Stimulated activated CD4-positive, alpha-beta T cell treated with anti-CD3 and anti-CD28 coated beads, Interleukin-12 subunit alpha, Interleukin-12 subunit beta, amount 100 ng/mL, for 48 hours (primary cell): ENCODE results near the gene PPP1R14B.
"Not testable (repeated sequence)": the region's sequence is repeated elsewhere in the genome, so short reads cannot be mapped to it uniquely, and the experiment has no call there.

ENCODE experiments used
- DNase-seq, 3 donors: peaks; one replicate each; pipeline ENCODE4 v3.0.0-alpha.2; 2020; ENCODE audit warnings: low read depth in 2 of 3, low spot score in 1 of 3

Gene PPP1R14B

GRCh38 chr11:64246621-64246870, 197 bp downstream of the PPP1R14B start:
- not testable (repeated sequence) for DNase-seq

GRCh38 chr11:64245797-64246620, 734 bp downstream of the PPP1R14B start:
- peak; percentile 67 to 76 (median 72) for DNase-seq

GRCh38 chr11:64245401-64245796, 1.3 kb downstream of the PPP1R14B start:
- DNase-seq, result no peak

GRCh38 chr11:64244966-64245365, 1.8 kb downstream of the PPP1R14B start:
- no peak for DNase-seq

- DNase-seq, result no peak
Observed at GRCh38 chr11:64244107-64244506, 2.6 kb downstream of the PPP1R14B start.

GRCh38 chr11:64243236-64243854, 3.4 kb downstream of the PPP1R14B start:
- DNase-seq, result no peak

- peak in 1 of 3 donors; percentile 100 for DNase-seq
Observed at GRCh38 chr11:64241491-64242374, 5.0 kb downstream of the PPP1R14B start.

DNA sequence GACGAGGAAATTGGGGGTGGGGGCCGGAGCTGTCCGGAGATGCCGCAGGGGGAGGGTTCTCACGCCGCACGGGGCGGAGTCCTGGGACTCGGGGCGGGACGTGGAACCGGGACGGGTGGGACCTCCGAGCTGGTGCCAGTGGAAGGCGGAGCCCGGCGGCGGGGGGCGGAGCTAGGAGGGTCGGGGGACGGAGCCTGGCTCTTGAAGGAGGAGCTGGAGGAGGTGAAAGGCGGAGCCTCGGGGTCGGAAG, 5.6 kb downstream of the PPP1R14B start:
- peak in 2 of 3 donors; percentile 100 for DNase-seq

- peak; percentile 92 to 97 (median 94) for DNase-seq
Observed at GRCh38 chr11:64240435-64241240, 6.1 kb downstream of the PPP1R14B start, which contains the start of gene FKBP2. Gene FKBP2 (plus strand): TSS chr11:64241095. CDS start chr11:64242388, 1,293 bp downstream.

GRCh38 chr11:64239662-64240434, 6.9 kb downstream of the PPP1R14B start:
- DNase-seq, result no peak

- no peak for DNase-seq
Observed at GRCh38 chr11:64238999-64239398, 7.7 kb downstream of the PPP1R14B start.

DNA sequence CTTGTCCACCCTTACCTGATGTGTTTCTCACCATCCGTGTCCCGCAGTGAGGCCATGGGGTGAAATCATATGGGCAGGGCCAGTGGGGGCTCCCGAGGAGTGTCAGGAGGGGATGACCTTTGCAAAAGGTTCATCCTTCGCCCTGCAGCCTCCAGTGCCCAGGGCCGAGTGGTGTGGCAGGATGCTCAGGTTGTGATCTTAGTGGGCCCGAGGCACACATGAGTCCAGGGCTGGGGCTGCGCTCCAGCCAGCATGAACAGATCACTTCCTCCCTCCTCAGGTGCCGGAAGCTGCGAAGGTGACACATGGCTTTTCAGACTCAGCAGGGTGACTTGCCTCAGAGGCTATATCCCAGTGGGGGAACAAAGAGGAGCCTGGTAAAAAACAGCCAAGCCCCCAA, 8.7 kb downstream of the PPP1R14B start:
- no peak for DNase-seq

DNA sequence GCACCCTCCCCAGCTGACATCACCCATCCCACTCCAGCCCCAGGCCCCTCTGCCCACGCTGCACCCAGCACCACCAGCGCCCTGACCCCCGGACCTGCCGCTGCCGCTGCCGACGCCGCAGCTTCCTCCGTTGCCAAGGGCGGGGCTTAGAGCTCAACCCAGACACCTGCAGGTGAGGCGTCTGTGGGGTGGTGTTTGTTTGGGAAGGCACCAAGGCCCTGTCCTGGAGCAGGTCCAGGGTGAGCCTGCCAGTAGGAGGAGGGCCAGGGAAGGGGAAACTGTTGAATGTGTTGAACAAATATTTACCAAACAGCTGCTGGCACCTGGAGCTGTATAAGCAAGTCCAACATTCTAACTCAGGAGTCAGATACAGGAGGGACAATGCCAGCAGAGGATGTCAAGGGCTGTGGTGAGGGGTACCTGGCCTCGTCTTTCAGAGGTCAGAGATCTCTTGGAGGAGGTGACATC, 9.2 kb downstream of the PPP1R14B start:
- DNase-seq, result no peak

DNA sequence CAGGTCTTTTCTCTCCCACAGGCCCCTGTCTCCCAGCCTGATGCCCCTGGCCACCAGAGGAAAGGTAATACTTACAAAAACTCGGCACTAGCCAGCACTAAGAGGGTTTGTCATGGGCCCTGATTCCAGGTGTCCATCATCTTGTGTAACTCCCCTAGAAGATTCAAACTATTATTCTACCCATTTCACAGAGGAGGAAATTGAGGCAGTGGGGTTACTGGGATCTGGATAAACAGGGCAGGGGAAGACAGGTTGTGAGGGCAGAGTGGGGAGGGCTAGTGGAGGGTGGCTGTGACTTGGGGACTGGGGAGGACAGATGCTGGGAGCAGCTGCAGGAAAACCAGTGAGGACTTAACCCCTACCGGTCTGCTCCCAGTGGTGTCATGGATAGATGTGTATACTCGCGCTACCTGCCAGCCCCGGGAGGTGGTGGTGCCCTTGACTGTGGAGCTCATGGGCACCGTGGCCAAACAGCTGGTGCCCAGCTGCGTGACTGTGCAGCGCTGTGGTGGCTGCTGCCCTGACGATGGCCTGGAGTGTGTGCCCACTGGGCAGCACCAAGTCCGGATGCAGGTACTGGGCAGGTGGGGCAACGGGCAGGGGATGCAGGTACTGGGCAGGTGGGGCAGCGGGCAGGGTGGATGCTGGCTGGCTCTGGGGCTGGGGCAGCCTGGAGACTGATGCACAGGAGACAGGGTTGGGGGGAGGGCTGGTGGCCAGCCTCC, 11.1 kb downstream of the PPP1R14B start:
- no peak for DNase-seq

DNA sequence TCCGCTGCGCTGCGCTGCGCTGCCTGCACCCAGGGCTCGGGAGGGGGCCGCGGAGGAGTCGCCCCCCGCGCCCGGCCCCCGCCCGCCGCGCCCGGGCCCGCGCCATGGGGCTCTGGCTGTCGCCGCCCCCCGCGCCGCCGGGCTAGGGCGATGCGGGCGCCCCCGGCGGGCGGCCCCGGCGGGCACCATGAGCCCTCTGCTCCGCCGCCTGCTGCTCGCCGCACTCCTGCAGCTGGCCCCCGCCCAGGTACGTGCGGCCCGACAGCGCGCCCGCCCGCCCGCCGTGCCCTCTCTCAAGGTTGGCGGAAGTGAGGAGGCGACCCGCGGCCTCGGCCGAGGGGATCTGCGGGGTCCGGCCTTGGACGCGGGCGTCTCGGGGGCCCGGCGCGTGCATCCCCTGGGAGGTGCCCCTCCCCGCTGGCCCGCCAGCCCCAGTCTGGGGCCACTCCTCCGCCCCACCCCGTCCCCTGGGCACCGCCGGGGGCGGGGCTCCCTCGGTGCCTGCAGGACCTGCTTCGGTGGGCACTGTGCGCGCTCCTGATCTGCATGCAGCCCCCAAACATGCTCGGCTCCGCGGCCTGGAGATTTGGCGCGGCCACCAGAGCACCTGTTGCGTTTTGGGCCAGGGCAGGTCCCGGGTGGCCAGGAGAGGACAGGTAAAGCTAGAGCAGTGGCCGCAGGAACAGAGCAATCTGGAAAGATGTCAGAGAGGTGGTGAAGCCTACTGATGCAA, 11.9 kb downstream of the PPP1R14B start:
- DNase-seq, result no peak

GRCh38 chr11:64233913-64234586, 12.7 kb downstream of the PPP1R14B start, which contains the start of gene VEGFB:
Gene VEGFB (plus strand): TSS chr11:64234584. CDS start chr11:64234834, 250 bp downstream.
- peak in 1 of 3 donors; percentile 63 for DNase-seq

GRCh38 chr11:64232967-64233315, 13.8 kb downstream of the PPP1R14B start:
- DNase-seq, result no peak

- DNase-seq, result no peak
Observed at GRCh38 chr11:64232182-64232966, 14.4 kb downstream of the PPP1R14B start.
